GM04504 (cell line): ENCODE results near the gene MROH2A.
A peak's percentile ranks its signal among the peaks of the same experiment; 100 is the strongest.

ENCODE experiments used
- DNase-seq: peaks from one replicate; pipeline ENCODE4 v3.0.0-alpha.2; 2012; ENCODE audit warnings: low read depth

MROH2A gene

DNA sequence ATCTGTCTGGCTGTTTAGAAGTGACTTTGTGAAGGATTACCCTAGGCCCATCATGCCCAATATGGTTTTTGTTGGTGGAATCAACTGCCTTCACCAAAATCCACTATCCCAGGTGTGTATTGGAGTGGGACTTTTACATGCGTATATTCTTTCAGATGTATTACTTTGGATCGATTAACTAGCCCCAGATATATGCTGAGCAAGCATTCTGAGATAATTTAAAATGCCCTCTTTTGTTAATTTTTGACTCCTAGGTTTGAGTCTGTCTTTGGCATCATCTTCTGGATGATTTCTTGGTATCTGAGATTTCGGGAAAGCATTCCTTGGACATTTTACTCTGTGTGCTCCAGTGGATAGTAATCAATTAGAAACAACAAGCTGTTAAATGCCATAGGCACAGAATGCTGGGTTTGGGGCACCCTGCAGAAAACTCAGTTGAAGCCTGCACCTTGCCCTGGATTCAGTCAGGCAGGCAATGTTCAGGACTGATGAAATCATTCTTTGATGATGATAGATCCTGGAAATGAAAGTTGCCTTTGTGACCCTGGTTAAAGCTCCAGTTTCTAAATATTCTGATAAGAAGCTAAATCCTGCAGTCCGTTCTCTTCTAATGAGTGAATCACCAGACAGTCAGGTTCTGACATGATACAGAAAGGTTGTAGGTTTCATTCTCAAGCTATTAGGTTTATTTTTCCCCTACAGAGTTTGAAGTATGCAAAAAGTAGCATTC is 16.9 kb upstream of the MROH2A start:
- no peak for DNase-seq

DNA sequence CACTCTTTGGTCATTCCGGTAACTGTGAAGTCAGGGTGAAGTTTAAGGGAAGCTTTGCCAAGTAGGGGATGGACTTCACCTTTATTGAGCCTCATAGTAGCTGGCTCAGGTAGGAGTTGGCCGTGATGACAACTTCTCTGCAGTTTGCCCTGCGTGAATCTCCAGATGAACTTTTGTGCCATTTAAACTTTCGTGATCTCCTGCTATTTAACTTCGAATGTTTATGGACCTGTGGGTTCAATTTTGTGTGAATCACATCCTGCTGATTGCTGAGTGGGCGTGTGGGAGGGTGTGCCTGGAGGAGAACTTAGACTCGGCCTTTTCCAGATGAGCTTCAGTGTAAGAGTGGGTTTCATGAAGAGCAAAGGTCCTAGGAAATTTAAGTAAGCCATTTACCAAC is 13.9 kb upstream of the MROH2A start:
- DNase-seq = peak; percentile 38

DNA sequence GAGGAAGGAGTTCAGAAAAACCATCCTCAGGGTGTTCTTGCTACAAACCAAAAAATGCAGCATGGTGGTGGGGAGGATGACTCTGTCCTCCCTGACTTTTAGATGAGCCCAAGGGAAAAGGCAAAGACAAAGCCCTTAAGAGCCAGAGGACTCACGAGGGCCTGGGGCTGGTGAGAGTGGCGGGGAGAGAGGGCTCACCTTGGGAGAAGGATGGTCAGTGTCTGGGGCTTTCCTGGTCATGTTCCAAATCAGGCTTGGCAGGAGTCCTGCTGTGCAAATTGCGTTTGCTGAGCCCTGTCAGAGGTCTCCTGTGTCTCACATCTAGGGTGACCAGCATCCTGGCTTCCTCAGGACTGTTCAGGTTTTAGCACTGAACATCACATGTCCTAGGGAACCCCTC is 13.4 kb upstream of the MROH2A start:
- DNase-seq = no peak

DNA sequence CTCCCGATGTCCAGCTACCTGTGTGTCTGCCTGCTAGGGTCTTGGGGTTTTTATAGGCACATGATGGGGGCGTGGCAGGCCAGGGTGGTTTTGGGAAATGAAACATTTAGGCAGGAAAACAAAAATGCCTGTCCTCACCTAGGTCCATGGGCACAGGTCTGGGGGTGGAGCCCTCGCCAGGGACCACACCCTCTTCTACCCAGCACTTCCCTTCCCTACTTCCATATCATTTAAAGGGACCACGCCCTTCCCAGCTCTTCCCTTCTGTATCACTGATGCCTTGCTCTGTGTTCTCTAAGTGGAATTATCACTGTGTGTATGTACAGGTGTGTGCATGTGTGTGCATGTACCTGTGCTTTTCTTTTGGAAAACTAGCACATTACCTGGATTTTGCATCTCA is 11.7 kb upstream of the MROH2A start:
- DNase-seq = no peak

DNA sequence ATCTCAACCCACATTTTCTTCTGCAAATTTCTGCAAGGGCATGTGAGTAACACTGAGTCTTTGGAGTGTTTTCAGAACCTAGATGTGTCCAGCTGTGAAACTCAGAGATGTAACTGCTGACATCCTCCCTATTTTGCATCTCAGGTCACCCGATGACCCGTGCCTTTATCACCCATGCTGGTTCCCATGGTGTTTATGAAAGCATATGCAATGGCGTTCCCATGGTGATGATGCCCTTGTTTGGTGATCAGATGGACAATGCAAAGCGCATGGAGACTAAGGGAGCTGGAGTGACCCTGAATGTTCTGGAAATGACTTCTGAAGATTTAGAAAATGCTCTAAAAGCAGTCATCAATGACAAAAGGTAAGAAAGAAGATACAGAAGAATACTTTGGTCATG is 10.1 kb upstream of the MROH2A start:
- DNase-seq = no peak

DNA sequence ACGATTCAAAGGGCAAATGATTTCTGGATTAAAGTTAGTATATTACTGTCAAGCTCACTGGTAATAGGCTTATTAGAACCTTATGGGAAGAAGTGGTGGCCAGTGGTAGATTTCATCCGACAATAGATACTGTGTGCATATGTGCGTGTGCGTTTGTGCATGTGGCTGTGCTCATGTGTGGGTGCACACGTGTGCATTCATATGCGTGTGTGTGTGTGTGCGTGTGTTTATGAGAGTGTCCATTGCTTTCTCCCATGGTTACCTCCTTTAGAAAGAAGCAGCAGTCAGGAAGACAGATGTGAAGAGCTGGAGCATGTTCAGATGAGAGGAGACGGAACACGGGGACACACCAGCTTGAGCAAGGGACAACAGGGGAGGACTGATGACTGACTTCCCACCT is 8.9 kb upstream of the MROH2A start:
- DNase-seq = no peak

DNA sequence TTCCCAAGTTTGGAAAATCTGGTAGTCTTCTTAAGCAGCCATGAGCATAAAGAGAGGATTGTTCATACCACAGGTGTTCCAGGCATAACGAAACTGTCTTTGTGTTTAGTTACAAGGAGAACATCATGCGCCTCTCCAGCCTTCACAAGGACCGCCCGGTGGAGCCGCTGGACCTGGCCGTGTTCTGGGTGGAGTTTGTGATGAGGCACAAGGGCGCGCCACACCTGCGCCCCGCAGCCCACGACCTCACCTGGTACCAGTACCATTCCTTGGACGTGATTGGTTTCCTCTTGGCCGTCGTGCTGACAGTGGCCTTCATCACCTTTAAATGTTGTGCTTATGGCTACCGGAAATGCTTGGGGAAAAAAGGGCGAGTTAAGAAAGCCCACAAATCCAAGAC is 6.0 kb upstream of the MROH2A start:
- DNase-seq = no peak

DNA sequence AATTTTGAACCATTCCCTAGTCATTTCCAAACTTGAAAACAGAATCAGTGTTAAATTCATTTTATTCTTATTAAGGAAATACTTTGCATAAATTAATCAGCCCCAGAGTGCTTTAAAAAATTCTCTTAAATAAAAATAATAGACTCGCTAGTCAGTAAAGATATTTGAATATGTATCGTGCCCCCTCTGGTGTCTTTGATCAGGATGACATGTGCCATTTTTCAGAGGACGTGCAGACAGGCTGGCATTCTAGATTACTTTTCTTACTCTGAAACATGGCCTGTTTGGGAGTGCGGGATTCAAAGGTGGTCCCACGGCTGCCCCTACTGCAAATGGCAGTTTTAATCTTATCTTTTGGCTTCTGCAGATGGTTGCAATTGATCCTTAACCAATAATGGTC is 5.5 kb upstream of the MROH2A start:
- DNase-seq = no peak

DNA sequence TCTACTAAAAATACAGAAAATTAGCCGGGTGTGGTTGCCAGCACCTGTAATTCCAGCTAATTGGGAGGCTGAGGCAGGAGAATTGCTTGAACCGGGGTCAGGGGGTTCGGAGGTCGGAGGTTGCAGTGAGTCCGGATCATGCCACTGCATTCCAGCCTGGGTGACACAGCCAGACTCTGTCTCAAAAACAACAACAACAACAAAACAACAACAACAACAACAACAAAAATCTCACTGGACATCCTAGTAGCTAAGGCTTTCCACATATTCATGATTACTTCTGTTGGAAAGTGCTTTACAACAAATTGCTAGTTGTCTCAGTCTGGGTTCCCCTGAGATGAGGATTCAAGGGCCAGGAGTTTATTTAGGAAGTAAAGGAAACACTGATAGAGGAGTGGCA is 4.3 kb upstream of the MROH2A start:
- DNase-seq = no peak

DNA sequence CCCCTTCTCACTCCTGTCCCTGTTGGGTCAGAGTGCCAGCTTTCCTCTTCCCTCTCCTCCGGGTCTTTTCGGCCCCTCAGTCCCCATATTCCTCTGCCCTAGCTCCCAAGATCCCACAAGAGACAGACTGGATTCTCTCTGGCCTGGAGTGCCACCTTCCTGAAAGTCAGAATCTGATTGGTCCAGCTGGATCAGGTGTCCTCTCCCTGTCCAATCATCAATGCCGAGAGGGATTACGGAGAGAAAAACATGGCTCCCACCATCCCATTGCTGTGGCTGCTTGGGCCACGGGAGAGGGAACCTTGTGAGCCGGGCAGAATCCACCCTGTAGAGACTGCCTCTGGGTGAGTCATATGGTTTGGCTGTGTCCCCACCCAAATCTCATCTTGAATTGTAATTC is 2.7 kb upstream of the MROH2A start:
- DNase-seq = no peak

DNA sequence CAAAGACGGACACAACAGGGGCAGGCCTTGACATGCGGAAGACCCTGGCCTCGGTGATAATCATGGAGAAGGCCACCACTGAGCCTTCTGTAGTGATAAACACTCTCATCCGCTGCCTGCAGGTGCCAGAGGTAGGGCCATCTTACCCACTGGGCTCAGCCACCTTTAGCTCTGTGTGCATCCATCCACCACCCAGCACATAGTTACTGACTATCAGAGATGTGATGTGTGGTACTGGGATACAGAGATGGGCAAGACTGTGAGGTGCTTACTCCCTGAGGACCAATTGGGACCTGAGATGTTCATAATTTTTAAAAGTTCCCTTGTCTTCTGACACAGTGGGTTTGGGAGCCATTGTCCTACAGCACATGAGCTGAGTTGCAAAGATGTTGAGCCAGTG is 1.6 kb downstream of the MROH2A start:
- no peak for DNase-seq

DNA sequence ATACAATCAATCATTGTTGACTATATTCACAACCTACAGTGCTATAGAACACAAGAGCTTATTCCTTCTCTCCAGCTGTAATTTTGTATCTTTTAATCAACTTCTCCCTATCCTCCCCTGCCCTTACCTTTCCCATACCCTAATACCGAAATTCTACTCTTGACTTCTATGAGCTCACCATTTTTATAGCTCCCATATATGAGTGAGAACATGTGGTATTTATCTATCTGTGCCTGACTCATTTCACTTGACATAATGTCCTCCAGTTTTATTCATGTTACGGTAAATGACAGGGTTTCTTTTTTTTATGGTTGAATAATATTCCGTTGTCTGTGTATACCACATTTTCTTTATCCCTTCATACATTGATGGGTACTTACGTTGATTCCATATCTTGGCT is 2.6 kb downstream of the MROH2A start:
- no peak for DNase-seq

DNA sequence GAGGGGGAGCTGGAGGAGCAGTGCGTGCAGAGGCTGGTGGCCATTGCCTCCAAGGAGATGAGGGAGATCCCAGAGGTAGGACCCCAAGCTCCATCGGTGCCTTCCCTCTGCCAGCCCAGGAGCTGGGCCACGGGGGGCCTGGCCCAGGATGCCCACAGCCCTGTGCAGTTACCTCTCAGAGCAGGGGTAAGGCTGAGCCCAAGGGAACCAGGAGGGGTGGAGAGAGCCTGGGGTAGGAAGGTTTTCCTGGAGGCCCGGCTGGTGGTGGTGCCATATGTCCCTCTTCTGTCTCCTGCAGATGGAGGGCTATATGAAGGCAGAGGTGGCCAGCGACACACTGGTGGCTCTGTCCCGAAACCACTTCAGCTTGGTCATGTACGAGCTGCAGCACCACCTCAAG is 11.4 kb downstream of the MROH2A start:
- DNase-seq = no peak

DNA sequence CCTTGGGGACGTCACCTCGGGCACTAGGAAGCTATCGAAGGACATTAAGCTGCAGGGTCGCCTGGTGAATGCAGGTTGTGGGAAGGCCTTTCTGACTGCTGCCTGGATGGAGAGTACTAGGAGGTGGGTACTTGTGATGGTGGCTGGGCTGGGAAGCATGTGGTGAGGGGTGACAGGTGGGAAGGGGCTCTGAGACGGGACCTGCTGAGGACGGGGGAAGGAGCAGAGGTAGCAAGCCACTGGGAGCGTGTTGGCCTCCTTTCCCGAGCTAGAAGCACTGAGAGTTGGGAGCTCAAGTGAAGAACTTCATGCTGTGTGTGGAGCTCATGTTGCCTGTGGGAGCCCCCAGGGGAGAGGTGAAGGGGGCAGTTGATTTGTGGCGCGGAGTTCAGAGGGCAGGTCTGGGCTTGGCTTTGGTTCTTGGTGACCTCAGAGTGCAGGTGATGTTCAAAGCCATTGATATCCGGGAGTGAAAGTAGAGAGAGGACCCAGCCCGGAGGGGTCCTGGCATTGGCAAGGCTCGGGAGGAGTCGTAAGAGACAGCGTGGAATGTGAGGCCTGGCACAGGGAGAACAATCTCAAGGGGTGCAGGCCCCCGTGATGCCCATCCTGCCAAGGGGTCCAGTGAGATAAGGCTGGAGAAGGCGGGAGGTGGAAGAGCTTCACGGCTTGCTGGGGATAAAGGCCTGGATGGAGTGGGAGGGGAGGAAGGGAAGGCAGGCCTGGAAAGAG is 13.2 kb downstream of the MROH2A start:
- no peak for DNase-seq

DNA sequence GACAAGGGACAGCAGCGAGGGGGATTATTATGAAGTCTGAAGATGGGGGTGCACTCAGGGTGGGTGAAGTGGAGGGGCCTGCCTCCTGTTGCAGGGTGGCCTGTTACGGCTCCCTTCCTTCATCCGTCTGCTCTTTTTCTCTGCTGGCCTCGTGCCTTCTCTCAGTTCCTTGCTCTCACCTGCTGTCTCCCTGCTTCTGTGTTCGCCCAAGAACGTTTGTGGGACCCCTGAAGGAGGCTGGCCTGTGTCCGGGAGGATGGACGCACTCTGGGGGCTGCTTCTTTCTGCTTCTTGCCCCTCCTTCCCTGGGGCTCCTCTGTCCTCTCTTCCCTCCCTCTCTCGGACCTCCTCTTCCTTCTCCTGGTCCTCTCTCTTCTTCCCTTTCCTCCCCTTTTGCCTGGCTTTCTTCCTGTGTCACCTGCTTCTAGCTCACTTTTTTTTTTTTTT is 13.8 kb downstream of the MROH2A start:
- DNase-seq = no peak

DNA sequence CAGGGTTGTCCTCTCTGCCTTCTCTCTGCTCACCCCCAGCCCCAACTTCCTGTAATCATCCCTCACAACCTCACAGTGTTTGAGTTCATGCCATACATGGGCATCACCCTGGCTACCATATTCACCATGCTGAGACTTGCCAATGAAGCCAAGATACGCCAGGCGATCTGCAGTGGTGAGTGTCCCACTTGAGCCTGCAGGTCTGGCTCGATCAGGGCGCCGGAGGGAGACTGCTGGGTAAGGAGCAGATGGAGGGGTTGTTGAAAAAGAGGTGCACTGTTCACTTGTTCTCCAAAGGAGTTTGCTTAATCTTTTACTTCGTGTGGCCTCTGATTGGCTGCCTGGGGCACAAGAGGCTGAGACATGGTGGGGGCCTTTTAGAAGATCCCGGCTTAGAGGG is 14.6 kb downstream of the MROH2A start:
- DNase-seq = no peak

DNA sequence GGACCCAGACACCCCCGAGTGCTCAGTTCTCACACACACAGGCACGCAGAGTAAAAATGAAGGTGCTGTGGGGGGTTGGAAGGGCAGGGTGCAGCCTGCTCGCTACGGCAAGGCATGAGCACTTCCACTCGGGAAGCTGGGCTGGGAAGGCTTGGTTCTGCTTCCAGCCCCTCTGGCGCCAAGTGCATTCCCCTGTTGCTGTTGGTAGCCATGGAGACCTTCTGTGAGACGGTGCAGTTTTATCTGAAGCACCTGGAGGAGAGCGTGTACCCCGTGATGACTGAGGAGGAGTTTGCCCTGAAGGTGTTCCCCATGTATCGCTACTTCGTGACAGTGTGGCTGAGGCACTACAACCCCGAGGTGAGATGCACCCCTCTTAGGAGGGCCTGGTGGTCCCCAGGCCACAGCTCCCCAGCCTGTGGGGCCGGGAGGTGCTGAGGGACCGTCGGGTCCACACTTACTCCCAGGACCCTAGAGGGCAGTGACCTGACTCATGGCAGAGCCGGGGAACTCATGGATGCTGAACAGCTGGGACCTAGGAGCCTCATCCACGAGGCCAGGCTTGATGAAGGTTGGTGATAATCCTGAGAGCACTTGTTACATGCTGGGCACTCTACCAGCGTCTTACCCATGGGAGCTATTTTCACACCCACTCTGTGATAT is 15.5 kb downstream of the MROH2A start:
- DNase-seq = no peak

DNA sequence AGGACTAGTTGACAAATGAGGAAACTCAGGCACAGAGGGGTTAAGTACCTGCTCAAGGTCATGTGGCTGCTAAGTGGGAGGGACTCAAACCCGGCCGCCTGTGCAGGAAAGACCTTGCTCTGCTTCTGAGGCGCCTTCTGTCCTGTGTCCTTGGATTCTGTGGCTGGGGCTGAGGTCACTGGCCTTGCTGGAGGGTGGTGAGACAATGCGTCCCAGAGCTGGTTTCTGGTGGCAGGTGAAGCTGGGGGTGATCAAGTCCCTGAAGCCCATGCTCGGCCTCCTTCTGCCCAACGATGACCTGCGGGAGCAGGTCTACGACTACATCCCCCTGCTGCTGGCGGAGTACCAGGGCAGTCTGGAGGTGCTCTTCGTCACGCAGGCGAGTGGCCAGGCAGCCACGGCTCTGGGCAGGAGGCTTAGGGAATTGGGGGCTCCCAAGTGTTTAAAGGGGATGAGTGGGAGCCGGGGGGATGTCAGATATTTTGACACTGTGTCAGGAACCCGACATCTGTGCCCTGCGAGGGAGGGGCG is 16.1 kb downstream of the MROH2A start:
- no peak for DNase-seq

DNA sequence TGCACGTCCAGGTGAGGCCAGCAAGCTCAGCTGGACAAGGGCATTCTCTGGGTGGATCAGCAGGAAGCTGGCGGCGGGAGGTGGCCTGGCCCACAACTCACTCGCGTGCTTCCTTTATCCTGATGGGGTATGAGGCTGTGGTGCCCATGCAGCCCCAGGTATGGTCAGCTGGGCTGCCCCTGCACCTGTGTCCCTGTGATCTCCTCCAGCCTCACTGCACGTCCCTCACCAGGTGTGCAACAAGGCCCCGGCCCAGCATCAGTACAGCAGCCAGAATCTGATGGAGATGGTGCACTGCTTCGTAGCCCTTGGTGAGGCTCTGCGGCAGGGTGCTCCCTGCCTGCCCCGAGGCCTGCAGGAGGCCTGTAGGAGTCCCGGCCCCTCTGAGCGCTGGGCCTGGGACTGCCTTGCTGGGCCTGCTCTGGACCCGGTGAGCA is 17.6 kb downstream of the MROH2A start:
- no peak for DNase-seq

DNA sequence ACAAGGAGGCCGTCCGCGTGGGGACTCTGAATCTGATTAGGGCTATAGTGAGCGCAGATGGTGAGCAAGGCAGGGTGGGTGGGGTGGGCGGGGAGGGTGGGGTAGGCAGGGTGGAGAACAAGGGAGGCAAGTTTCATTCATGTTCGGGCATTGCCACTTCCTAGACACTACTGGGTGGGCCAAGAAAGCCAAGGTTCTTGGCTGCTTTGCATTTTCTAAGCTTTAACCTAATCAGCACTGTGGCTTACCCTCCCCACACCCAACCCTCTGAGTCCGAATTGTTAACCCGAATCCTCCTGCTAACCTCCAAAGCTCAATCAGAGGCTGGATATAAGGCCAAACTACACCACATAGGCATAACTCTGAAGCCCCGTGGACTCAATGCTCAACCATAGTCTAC is 18.1 kb downstream of the MROH2A start:
- DNase-seq = no peak

DNA sequence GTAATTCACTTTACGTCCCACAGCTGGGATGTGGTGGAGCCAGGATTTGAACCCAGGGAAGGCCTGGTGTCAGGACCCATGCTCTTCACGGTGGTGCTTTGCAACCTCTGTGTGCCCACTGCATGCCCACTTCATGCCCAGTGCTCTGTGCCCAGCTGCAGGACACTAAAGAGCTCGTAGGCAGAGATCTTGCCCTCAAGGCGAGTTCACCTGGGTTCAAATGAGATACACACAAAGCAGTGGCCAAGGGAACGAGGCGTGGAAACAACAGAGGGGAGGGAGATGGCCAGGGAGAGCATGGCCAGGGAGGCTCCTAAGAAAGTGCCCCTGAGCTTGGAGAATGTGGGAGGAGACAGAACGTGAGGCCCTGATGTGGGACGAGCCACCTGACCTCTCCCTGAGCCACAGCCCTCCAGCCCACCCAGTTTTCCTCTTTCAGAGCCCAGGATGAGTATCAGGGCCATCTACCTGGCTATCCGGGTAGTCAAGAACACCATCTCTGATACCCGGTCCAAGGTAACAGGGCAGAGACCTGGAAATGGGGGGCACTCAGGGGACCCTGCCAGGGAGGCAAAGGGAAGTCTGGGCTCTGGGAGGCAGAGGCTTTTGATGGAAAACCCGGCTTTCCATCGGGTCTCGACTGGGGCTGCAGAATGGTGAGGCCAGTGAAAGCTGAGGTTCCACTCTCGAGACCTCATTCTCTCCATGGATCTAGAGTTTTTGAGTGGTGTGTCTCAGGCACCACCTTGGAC is 20.4 kb downstream of the MROH2A start:
- DNase-seq = no peak

DNA sequence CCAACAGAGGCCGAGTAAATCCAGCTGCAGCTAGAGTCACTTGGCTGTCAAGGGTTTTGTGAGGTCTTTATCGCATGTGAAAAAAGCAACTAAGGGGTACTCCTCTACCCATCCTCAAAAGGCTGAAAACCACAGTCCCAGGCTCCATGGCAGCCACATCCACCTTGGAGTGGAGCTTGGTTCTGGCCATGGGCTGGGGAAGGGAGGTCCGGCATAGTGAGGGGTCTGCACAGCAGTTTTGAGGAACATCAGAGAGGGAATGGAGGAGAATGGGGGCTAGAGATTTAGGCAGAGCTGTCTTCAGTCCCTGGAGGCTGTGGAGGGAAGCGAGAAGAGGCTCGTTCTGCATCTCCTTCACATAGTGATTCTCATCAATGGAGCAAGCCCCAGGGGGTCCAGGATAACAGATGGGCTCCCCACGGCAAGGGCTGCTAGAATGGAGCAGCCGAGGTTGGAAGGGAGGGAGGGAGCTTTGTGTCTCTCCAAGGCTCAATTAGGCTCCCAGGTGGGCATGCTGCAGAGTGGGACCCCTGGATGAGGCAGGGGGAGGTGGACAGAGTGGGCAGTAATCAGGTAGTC is 21.0 kb downstream of the MROH2A start:
- no peak for DNase-seq
